MG63 (cell line): ENCODE results near the gene ZNF609. TPM values are rescaled to one million over a fixed set of nuclear protein-coding genes. Genes with fewer than 3 reads are reported as not detected.
"Not testable (repeated sequence)": the region's sequence is repeated elsewhere in the genome, so short reads cannot be mapped to it uniquely, and the experiment has no call there.

ENCODE experiments used
- DNase-seq: peaks from one replicate; pipeline ENCODE4 v3.0.0-alpha.2; 2020
- H3K27me3 ChIP-seq: fragments of 250-450 bp; sonication (Bioruptor Pico); 2 replicates; pipeline ENCODE4 v1.5.1; 2020; ENCODE audit warnings: mild to moderate bottlenecking, moderate library complexity
- H3K36me3 ChIP-seq: fragments of 250-450 bp; sonication (Bioruptor Pico); 2 replicates; pipeline ENCODE4 v1.5.1; 2020; ENCODE audit warnings: mild to moderate bottlenecking, moderate library complexity
- H3K4me3 ChIP-seq: fragments of 250-450 bp; sonication (Bioruptor Pico); 2 replicates; pipeline ENCODE4 v1.5.1; 2020; ENCODE audit warnings: mild to moderate bottlenecking, moderate library complexity
- H3K9me3 ChIP-seq: fragments of 250-450 bp; sonication (Bioruptor Pico); 2 replicates; pipeline ENCODE4 v1.5.1; 2020; ENCODE audit warnings: mild to moderate bottlenecking, moderate library complexity
- total RNA-seq: library from RNA; depleted of rRNA; stranded (reverse); fragments of >200 nt; shearing (Covaris generic); gene quantifications from 2 replicates; pipeline ENCODE4 v1.2.3, GENCODE V29; 2014; ENCODE audit warnings: low replicate concordance

The ZNF609 gene
- total RNA-seq, 1 experiment from 2014 or later, result 7.1 TPM

DNA sequence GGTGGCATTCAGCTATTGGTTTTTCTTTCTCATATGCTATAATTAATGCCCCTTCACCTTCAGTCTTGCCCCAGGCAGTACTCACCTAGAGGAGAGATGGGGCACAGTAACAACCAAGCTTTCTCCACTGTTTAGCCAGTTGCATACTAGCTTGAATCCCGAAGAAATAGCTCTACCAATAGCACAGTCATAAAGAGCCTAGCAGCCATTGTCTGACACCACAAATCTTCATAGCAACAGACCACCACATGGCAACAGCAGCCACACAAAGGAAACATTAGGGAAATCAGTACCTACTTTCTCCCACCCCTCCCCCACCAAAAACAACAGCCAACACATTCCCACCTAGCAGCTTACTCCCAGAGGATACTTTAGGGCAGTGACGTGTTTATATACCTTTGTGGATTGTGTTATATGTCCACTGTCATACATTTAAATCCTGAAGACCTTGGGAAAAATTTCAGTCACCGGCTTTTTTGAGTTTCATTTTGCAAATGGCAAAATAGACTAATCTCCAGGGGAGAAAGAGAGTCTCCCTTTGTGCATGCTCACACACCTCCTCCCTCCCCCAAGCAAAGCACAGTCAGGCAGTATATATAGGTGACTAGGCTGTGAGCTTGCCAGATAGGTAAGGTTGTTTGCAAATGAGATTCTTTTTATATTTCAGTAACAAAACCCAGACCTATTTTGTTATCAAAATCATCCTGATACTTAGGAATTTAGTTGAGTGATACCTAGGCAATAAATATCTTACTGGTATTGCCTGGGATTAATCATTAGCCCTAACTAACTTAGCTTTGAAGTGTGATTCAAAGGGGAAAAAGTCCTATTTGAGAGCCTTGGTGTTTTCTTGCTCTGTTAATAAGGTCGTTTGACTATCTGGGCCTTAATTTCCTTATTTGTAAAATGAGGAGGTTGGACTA, 174.5 kb downstream of the ZNF609 start:
- DNase-seq, result no peak
- no peak overlapping the region for H3K4me3 ChIP-seq
- peaks cover 7% of the 10 kb centered on the region for H3K9me3 ChIP-seq
- peaks cover 12% of the 10 kb centered on the region for H3K36me3 ChIP-seq
- no peaks in the 10 kb centered on the region for H3K27me3 ChIP-seq

DNA sequence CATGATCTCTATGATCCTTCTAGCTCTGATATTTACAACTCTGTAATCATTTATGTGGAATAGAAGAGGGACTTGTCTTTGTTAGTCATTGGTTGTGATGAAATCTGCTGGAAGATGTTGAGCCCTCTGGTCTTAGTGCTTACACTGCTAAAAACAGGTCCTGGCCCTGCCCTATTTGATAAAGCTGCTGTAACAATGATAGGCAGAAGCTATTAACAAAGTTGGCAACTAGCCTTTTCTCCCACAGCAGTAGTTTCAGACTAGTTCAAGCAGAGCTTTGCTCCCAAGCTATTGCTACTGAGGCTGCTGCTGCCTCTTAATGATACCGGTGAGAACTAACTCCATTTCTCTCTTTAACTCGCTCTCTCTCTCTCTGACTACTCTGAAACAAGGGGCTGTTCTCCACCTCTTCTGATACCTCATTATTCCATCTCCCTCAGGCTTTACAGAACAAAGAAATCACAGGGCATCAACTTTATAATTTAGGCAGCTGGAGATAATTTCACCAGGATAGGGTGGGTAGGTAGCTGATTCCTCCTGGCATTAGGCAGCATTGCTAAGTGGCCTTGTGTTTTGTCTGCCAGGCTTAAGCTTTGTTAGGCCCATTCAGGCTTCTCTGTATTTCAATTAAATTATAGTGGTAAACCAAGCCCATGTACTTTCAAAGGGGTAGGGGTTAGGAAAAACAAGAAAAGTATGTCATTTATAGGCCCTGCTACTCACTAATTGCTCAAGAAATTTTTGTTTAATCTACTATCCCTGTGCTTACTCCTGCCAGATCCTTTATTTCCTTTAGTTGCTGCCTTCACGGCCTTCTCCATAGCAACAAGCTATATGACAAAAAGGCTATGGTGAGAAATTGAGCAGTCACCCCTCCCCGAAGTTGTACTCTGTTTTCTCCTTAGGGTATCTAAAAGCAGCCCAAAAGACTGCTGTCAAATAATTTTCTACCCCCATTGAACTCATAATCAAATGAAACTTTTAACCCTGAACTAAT, 175.4 kb downstream of the ZNF609 start:
- Histone ChIP-seq H3K4me3 (no peak overlapping the region), H3K9me3 (peaks cover 7% of the 10 kb centered on the region), H3K27me3 (no peaks in the 10 kb centered on the region), H3K36me3 (peaks cover 12% of the 10 kb centered on the region)
- DNase-seq, result no peak

GRCh38 chr15:64636556-64636955, 176.2 kb downstream of the ZNF609 start:
- no peak for DNase-seq
- no peaks in the 10 kb centered on the region for H3K27me3 ChIP-seq
- peaks cover 7% of the 10 kb centered on the region for H3K9me3 ChIP-seq
- H3K36me3 ChIP-seq, result peaks cover 12% of the 10 kb centered on the region
- no peak overlapping the region for H3K4me3 ChIP-seq

DNA sequence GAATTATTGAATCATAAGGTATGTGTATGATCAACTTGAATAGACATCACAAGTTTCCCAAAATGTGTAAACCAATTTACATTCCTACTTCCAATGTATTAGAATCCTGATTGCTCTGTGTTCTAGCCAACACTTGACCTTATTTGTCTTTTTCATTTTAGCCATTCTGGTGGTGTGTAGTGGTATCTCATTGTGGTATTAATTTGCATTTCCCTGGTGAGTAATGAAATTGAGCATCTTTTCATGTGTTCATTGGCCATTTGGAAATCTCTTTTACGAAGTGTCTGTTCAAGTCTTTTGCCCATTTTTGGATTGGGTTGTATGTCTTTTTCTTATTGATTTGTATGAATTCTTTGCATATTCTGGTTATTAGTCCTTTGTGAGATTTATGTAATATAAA, 177.0 kb downstream of the ZNF609 start:
- Histone ChIP-seq H3K27me3 (no peaks in the 10 kb centered on the region), H3K4me3 (no peak overlapping the region), H3K36me3 (peaks cover 10% of the 10 kb centered on the region), H3K9me3 (peaks cover 7% of the 10 kb centered on the region)
- DNase-seq, result no peak

DNA sequence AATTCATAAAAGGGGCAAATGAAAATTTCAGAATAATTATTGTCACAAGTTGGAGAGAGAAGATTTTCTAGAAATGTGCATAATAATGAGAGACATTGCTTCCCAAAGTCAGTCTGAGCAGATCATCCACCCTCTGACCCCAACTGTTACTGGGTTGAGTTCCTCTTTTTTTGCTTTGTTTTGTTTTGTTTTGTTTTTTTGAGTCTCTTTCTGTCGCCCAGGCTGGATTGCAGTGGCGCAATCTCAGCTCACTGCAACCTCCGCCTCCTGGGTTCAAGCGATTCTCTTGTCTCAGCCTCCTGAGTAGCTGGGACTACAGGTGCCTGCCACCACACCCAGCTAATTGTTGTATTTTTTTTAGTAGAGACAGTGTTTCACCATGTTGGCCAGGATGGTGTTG, 179.4 kb downstream of the ZNF609 start:
- DNase-seq, H3K9me3 ChIP-seq, H3K4me3 ChIP-seq, H3K27me3 ChIP-seq: not testable (repeated sequence)
- H3K36me3 ChIP-seq, result peaks cover 16% of the 10 kb centered on the region

DNA sequence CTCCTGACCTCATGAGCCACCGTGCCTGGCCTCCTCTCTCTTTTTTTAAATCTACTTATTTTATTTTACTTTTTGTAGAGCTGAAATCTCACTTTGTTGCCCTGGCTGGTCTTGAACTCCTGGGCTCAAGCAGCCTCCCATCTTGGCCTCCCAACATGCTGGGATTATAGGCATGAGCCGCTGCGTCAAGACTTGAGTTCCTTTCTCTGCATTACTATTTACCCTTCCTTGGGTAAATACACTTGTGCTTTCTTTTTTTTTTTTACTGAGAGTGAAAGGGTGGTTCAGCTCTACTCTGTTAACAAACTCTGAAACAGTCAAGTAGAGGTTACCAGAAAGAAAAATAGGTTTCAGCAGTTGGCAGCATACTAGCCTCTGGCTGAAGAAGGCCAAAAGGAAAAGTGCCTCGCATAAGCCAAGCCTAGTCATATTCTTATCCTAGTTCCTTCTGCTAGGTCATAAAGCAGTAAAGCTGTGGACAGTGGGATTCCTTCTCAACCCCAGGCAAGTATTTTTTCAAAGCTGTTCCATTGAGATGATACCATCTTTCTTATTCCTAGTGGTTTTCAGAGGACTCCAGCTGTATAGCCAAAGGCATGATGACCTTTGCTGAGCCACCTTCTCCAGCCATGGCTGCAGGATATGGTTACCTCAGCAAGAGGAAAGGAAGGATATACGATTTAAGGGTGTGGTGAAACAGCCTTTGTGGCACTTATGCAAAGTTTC, 179.9 kb downstream of the ZNF609 start:
- peaks cover 7% of the 10 kb centered on the region for H3K9me3 ChIP-seq
- no peak overlapping the region for H3K4me3 ChIP-seq
- H3K36me3 ChIP-seq, result peaks cover 16% of the 10 kb centered on the region
- DNase-seq, result no peak
- no peaks in the 10 kb centered on the region for H3K27me3 ChIP-seq

DNA sequence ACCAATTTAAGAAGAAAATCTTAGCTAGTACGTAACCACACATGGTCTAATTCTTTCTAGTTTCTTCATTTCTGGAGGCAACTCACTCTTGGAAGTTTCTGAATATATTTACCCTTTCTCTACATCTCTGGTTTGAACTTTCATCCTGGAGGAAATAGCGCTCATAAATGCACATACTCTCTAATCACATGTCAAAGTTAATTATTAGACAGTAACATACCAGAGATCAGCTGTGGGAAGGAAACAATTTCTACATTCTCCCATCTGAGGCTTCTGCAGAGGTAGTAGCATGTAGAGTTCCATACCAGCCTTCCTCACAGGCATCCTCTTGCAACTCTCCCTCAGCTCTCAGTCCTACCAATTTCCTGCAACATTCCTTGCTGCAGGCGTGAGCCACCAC, 182.5 kb downstream of the ZNF609 start:
- DNase-seq, result no peak
- H3K9me3 ChIP-seq, result no peaks in the 10 kb centered on the region

DNA sequence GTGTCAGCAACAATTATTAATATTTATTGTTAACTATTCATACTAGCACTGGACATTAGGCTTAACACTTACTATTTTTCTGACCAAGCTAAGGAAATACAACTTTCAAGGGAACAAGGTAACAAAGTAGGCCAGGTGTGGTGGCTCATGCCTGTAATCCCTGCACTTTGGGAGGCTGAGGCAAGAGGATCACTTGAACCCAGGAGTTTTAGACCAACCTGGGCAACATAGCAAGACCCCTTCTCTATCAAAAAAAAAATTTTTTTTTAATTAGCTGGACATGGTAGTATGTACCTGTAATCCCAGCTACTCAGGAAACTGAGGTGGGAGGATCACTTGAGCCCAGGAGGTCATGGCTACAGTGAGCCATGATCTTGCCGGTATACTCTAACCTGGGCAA, 183.3 kb downstream of the ZNF609 start:
- Histone ChIP-seq H3K36me3 (0 out of 2 replicates have a peak, but pooled peaks cover 6% of the 10 kb centered on the region), H3K4me3 (no peak overlapping the region), H3K9me3 (no peaks in the 10 kb centered on the region), H3K27me3 (no peaks in the 10 kb centered on the region)
- DNase-seq, result no peak

More for the DNA sequence above, 182.5 kb downstream of the ZNF609 start:
- no peaks in the 10 kb centered on the region for H3K27me3 ChIP-seq
- no peak overlapping the region for H3K4me3 ChIP-seq
- peaks cover 6% of the 10 kb centered on the region; the same call in 1 of the 2 replicates for H3K36me3 ChIP-seq

DNA sequence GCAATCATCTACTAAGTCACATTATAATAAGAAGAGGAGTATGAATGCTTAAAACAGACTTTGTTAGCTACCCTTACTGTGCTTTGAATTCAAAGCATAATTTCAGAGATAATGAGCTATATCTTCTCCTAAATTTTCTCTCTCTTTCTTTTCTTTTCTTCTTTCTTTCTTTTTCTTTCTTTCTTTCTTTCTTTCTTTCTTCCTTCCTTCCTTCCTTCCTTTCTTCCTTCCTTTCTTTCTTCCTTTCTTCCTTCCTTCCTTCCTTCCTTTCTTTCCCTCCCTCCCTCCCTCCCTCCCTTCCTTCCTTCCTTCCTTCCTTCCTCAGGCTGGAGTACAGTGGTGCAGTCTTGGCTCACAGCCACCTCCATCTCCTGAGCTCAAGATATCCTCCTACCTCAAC, 184.4 kb downstream of the ZNF609 start:
- H3K4me3 ChIP-seq, H3K9me3 ChIP-seq, H3K27me3 ChIP-seq, H3K36me3 ChIP-seq, DNase-seq: not testable (repeated sequence)

GRCh38 chr15:64645995-64646394, 185.6 kb downstream of the ZNF609 start:
- H3K4me3 ChIP-seq, result no peak overlapping the region
- H3K36me3 ChIP-seq, result peaks cover 6% of the 10 kb centered on the region; the same call in 1 of the 2 replicates
- no peak for DNase-seq
- H3K9me3 ChIP-seq, result no peaks in the 10 kb centered on the region
- H3K27me3 ChIP-seq, result no peaks in the 10 kb centered on the region

GRCh38 chr15:64647367-64647766, 187.0 kb downstream of the ZNF609 start:
- no peaks in the 10 kb centered on the region for H3K27me3 ChIP-seq
- H3K36me3 ChIP-seq, result peaks cover 6% of the 10 kb centered on the region; the same call in 1 of the 2 replicates
- no peak for DNase-seq
- no peak overlapping the region for H3K4me3 ChIP-seq
- H3K9me3 ChIP-seq, result no peaks in the 10 kb centered on the region

DNA sequence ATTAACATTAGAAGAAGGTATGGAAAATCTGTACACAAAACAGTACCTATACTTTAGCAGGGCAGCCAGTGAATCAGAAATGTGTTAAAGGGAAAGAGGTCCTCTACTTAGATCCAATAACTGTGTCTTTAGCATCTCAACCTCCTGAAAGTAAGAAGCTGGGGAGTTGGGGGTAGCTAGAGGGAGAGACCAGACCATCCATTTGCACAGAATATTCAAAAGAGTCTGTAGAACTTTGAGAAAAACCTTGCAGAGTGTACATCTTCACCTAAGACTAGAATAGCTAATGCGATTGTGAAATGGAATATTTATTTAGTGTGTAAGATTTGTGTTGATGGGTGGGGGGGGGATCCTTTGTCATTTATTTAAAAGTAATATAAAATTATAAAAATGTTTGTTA, 190.2 kb downstream of the ZNF609 start:
- H3K4me3 ChIP-seq, result no peak overlapping the region
- H3K9me3 ChIP-seq, result no peaks in the 10 kb centered on the region
- DNase-seq, result no peak
- no peaks in the 10 kb centered on the region for H3K27me3 ChIP-seq
- no peaks in the 10 kb centered on the region; the same call in 1 of the 2 replicates for H3K36me3 ChIP-seq

GRCh38 chr15:64651601-64652191, 191.3 kb downstream of the ZNF609 start:
- H3K9me3 ChIP-seq, result no peaks in the 10 kb centered on the region
- no peaks in the 10 kb centered on the region for H3K27me3 ChIP-seq
- H3K4me3 ChIP-seq, result no peak overlapping the region
- DNase-seq, result no peak
- no peaks in the 10 kb centered on the region; the same call in 1 of the 2 replicates for H3K36me3 ChIP-seq

GRCh38 chr15:64653757-64654156, 193.4 kb downstream of the ZNF609 start:
- no peaks in the 10 kb centered on the region for H3K27me3 ChIP-seq
- H3K9me3 ChIP-seq, result no peaks in the 10 kb centered on the region
- no peak for DNase-seq
- no peaks in the 10 kb centered on the region; the same call in 1 of the 2 replicates for H3K36me3 ChIP-seq
- no peak overlapping the region for H3K4me3 ChIP-seq

GRCh38 chr15:64656508-64656907, 196.1 kb downstream of the ZNF609 start:
- no peak for DNase-seq
- Histone ChIP-seq H3K27me3 (no peaks in the 10 kb centered on the region), H3K9me3 (no peaks in the 10 kb centered on the region), H3K4me3 (no peak overlapping the region), H3K36me3 (no peaks in the 10 kb centered on the region)

DNA sequence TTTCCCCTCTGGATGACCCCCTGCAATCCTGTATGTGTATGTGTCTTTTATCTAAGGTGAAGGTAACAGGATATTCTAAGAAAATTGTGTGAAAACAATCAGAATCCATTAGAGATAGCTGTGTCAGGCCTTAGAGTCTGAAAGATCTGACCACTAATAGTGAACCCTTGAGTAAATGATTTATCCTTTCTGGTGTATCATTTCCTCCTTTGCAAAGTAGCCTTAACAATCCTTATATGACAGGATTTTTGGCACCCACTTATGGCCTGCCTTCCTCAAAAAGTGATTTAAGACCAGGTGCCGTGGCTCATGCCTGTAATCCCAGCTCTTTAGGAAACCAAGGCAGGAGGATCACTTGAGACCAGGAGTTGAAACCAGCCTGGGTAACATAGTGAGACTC, 204.8 kb downstream of the ZNF609 start:
- no peak overlapping the region for H3K4me3 ChIP-seq
- no peak for DNase-seq
- no peaks in the 10 kb centered on the region for H3K9me3 ChIP-seq
- no peaks in the 10 kb centered on the region; the same call in none of the 2 replicates for H3K36me3 ChIP-seq
- H3K27me3 ChIP-seq, result no peaks in the 10 kb centered on the region
